Measurements from ENCODE around the gene PPIC.
A peak's percentile ranks its signal among the peaks of the same experiment; 100 is the strongest.

The PPIC gene

GRCh38 chr5:123036391-123037103 lies at the start of gene PPIC:
TSS of gene PPIC (minus strand) at chr5:123036725. CDS start at chr5:123036625, 100 bp downstream.
- FAIRE-seq, result no peak
- peak; percentile 93 for DNase-seq (ENCODE audit: low spot score)

GRCh38 chr5:123085638-123086286 lies 49.2 kb upstream of the PPIC start:
- no peak for FAIRE-seq

GRCh38 chr5:123084730-123085605 lies 48.4 kb upstream of the PPIC start:
- FAIRE-seq (no peak), DNase-seq (ENCODE audit: low spot score) (no peak)

More at GRCh38 chr5:123085638-123086286, 49.2 kb upstream of the PPIC start:
- no peak for DNase-seq (ENCODE audit: low spot score)

- FAIRE-seq (no peak), DNase-seq (ENCODE audit: low spot score) (no peak)
Observed at GRCh38 chr5:123083298-123083697, 46.8 kb upstream of the PPIC start.

- DNase-seq (ENCODE audit: low spot score) (no peak), FAIRE-seq (no peak)
Observed at GRCh38 chr5:123080215-123080614, 43.7 kb upstream of the PPIC start.

- no peak for DNase-seq (ENCODE audit: low spot score)
- no peak for FAIRE-seq
Observed at GRCh38 chr5:123075521-123076163, 39.1 kb upstream of the PPIC start.

GRCh38 chr5:123068368-123068938 lies 31.9 kb upstream of the PPIC start:
- no peak for DNase-seq (ENCODE audit: low spot score)

GRCh38 chr5:123066016-123066415 lies 29.5 kb upstream of the PPIC start:
- FAIRE-seq (no peak), DNase-seq (ENCODE audit: low spot score) (no peak)

More at GRCh38 chr5:123068368-123068938, 31.9 kb upstream of the PPIC start:
- no peak for FAIRE-seq

- FAIRE-seq (no peak), DNase-seq (ENCODE audit: low spot score) (no peak)
Observed at GRCh38 chr5:123059455-123059854, 22.9 kb upstream of the PPIC start.

- FAIRE-seq (no peak), DNase-seq (ENCODE audit: low spot score) (no peak)
Observed at GRCh38 chr5:123051206-123051605, 14.7 kb upstream of the PPIC start.

GRCh38 chr5:123047706-123048105 lies 11.2 kb upstream of the PPIC start:
- FAIRE-seq (no peak), DNase-seq (ENCODE audit: low spot score) (no peak)

- DNase-seq (ENCODE audit: low spot score) (no peak), FAIRE-seq (no peak)
Observed at GRCh38 chr5:123046222-123046621, 9.7 kb upstream of the PPIC start.

- FAIRE-seq (no peak), DNase-seq (ENCODE audit: low spot score) (no peak)
Observed at GRCh38 chr5:123044926-123045617, 8.5 kb upstream of the PPIC start.

- no peak for FAIRE-seq
- no peak for DNase-seq (ENCODE audit: low spot score)
Observed at GRCh38 chr5:123039673-123040072, 3.1 kb upstream of the PPIC start.

GRCh38 chr5:123037104-123037418 lies 536 bp upstream of the PPIC start:
- DNase-seq (ENCODE audit: low spot score), result no peak
- FAIRE-seq, result no peak

GRCh38 chr5:123035918-123036390 lies 571 bp downstream of the PPIC start:
- DNase-seq (ENCODE audit: low spot score) (peak; percentile 65), FAIRE-seq (no peak)

- FAIRE-seq, result no peak
- peak; percentile 37 for DNase-seq (ENCODE audit: low spot score)
Observed at GRCh38 chr5:123035360-123035917, 1.1 kb downstream of the PPIC start.

GRCh38 chr5:123033157-123033671 lies 3.3 kb downstream of the PPIC start:
- no peak for FAIRE-seq
- no peak for DNase-seq (ENCODE audit: low spot score)

- no peak for DNase-seq (ENCODE audit: low spot score)
- no peak for FAIRE-seq
Observed at GRCh38 chr5:123028222-123028621, 8.3 kb downstream of the PPIC start.

- FAIRE-seq, result no peak
Observed at GRCh38 chr5:123014689-123015088, 21.8 kb downstream of the PPIC start.

More at GRCh38 chr5:123014689-123015088, 21.8 kb downstream of the PPIC start:
- no peak for DNase-seq (ENCODE audit: low spot score)
